ENCODE data around the gene METTL25. TPM values are rescaled to one million over a fixed set of nuclear protein-coding genes. Genes with fewer than 3 reads are reported as not detected.

Gene METTL25
- polyA plus RNA-seq, 3 donors: 13.5 to 17.7 (median 17.3) TPM

GRCh38 chr12:82461393-82461792 is 103.1 kb downstream of the METTL25 start:
- no peak for DNase-seq

DNA sequence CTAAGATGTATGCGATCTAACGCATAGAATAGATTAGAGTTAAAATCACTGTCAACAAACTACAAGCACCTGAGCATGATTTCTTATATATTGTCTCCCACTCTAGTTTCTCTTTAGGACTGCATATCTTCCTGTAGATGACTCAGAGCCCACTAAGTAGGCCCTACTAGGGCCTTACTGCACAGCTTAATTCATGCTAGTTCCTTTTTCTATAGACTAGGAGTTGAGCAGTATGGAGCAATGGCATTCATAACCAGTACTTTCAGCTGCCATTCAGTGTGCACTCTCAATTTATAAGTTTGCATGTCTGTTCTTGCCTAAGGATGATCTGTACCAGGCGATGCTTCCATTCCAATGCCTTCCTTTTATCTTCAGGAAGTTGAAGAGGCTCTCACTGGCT is 103.5 kb downstream of the METTL25 start:
- DNase-seq: no peak

GRCh38 chr12:82468563-82468962 is 110.2 kb downstream of the METTL25 start:
- DNase-seq: no peak

DNA sequence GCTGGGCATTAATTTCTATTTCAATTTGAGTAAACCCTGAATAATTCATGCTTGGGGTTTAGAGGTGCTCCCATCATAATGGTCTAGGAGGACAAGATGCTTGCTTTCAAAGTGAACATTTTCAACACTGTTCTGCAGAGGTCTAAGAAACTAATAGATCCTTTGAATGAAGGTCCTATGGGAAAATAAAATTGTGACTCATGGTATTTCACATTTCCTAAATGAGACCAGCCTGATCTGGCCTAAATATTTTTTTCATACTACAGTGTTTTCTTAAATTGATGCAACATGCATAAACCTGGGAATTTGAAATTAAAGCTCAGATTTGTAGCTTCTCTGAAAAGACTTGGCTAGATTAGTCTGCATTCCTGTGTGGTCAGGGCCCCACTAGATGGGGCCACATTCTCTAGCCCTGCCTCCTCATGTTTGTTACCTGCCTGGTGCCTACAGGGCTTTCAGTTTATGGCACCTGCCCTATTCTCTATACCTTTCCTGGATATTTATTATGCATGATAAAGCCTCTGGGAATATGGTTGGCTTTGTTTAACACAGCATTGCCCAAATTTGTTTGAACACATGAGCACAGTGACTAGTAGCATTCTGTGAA is 112.7 kb downstream of the METTL25 start:
- no peak for DNase-seq

- DNase-seq: no peak
Measured at GRCh38 chr12:82473111-82473754, 114.9 kb downstream of the METTL25 start.

DNA sequence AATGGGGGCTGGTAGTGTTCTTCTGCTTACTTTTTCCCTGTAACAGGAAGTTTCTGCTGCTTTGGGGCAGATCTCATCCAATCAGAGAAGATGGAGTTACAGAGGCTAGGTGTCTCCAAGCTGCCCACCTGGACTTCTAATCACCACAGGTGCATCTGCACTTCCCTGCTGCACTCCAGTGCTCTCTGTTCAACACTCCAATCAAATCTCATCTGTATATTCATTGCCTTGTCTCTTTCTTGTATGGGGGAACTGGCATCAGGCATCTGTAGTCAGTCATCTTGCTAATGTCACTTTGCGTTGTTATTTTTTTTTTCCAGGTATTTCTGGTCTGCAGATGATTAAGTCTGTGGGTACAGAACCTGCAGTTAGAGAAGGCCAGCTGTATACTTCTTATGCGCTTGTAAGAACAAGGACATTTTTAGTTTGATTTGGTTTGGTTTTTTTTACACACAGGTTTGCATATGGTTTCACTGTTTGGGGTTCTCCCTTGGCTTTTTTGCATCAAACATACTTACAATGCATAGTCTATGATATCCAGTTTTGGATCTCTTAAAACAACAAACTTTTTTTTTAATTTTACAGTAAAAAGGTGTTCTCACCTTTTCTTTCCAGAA is 116.0 kb downstream of the METTL25 start:
- no peak for DNase-seq

- no peak for DNase-seq
Measured at GRCh38 chr12:82474798-82475184, 116.5 kb downstream of the METTL25 start.

DNA sequence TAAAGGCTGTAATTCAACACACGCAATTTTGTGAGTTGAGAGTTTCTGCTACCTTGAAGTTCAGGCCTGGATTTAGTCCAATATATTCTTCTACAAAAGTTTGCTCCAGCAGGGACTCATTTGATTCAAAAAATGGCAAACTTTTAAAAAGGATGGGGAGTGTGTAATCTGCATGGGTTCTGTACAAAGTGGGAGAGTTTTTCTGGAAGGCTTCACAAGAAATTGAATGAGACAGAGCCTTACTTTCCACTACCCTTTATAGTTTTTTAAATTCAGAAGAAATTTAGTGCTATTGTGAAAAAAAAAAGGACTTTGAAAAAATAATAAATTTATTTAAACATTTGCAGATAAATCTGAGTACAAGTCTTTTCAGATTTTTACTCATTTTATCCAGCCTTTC is 116.9 kb downstream of the METTL25 start:
- DNase-seq: no peak

GRCh38 chr12:82476511-82476910 is 118.2 kb downstream of the METTL25 start:
- no peak for DNase-seq

GRCh38 chr12:82479511-82479910 is 121.2 kb downstream of the METTL25 start:
- no peak for DNase-seq

- no peak for DNase-seq
Measured at GRCh38 chr12:82480606-82481005, 122.3 kb downstream of the METTL25 start.

- DNase-seq: no peak
Measured at GRCh38 chr12:82481954-82482353, 123.6 kb downstream of the METTL25 start.

DNA sequence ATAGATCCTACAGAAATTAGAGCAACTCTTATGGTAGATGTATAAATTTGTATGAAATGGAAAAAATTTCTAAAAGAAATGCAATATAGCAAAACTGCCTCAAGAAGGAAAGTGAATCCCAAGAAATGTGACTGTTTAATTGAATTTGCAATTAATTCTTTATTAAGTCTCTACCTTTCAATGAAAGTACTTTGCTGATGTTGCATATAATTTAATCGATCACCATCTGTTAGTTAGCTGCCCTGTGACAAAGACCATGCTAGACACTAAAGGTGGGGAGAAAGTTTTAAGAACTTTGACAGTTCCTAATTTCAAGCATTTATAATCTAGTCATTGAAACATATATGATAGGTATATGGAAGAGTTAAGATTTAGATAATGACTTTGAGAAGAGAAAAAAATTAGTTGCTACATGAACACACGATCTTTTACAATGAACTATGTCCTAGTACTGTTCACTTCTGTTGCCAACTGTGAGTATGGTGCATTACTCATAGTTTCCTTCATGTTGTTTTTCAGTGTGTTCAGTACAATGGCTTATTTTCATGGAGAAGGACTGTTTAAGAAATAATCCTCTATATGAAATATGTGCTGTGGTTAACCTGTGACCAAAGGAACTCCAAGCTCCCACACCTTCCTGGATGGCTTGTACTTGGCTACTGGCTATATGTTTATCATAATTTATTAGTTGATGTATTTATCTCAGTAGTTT is 128.4 kb downstream of the METTL25 start:
- no peak for DNase-seq

- peak; percentile 22 for DNase-seq
Measured at GRCh38 chr12:82504409-82504808, 146.1 kb downstream of the METTL25 start.

GRCh38 chr12:82505150-82505549 is 146.8 kb downstream of the METTL25 start:
- DNase-seq: no peak

- DNase-seq: no peak
Measured at GRCh38 chr12:82507686-82508085, 149.4 kb downstream of the METTL25 start.

- DNase-seq: no peak
Measured at GRCh38 chr12:82510386-82510785, 152.1 kb downstream of the METTL25 start.

- DNase-seq: no peak
Measured at GRCh38 chr12:82514880-82515279, 156.6 kb downstream of the METTL25 start.

DNA sequence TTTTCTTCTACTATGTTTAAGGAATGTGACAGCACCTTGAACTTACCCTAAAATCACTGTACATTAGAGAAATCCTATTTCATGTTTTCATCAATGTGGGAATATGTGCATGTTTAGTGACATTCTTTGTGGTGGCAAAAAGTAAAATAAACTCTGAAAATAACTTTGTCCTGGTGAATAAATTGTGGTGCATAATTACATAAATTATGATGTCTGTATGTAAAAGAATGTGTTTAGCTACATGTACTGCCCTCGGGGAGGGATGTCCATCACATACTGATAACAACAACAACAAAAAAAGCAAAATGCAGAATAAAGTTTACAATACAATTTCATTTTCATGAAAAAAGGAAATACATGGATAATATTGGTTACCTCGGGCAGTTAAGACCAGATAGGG is 157.3 kb downstream of the METTL25 start:
- DNase-seq: no peak

DNA sequence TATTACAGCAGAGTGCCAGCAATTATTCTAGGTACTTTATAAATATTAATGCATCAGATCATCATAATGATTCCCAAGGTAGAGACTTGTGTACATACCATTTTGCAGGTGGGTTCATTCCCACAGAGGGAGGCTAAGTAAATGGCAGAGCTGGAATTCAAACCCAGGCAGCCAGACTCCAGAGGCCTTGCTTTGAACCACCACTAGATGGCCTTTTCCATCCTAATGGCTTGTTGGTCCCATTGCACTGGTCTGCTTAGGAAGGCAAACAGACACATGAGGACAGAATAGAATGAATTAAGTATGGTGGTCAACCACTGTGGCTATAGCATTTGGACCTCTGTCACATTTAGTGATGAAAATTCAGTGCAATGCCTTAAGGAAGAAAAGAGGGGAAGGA is 158.7 kb downstream of the METTL25 start:
- DNase-seq: no peak

GRCh38 chr12:82517808-82518207 is 159.5 kb downstream of the METTL25 start:
- DNase-seq: no peak

- no peak for DNase-seq
Measured at GRCh38 chr12:82519510-82519909, 161.2 kb downstream of the METTL25 start.

- DNase-seq: no peak
Measured at GRCh38 chr12:82522285-82522684, 164.0 kb downstream of the METTL25 start.
